ENCODE measurements around the gene CYGB. TPM values are rescaled to one million over a fixed set of nuclear protein-coding genes. Genes with fewer than 3 reads are reported as not detected.

Gene CYGB
- total RNA-seq, 1 experiment from 2014 or later = 0.56 TPM

GRCh38 chr17:76558198-76559095, 20.9 kb upstream of the CYGB start:
- Histone ChIP-seq H3K27ac (ENCODE audit: low read depth, low read length, poor library complexity, severe bottlenecking) (peak overlapping the region; percentile 88), H3K4me1 (ENCODE audit: insufficient read depth, low read length, poor library complexity, severe bottlenecking) (peaks cover 34% of the 10 kb centered on the region), H3K9me3 (ENCODE audit: low read depth, low read length, poor library complexity, severe bottlenecking) (no peaks in the 10 kb centered on the region), H3K36me3 (ENCODE audit: insufficient read depth, low read length, poor library complexity, severe bottlenecking) (peaks cover 42% of the 10 kb centered on the region), H3K27me3 (replicated peaks; ENCODE audit: insufficient read depth, low read depth, low read length, poor library complexity) (no peaks in the 10 kb centered on the region), H3K4me3 (ENCODE audit: low read depth, low read length, poor library complexity, severe bottlenecking) (peak overlapping the region; percentile 71)
- BruUV-seq (replicated peaks) = no TSS peak
- peak; percentile 48 for DNase-seq (ENCODE audit: low spot score)
- ChIA-PET POLR2A (ENCODE audit: low non-redundant PET) (no interaction called here), CTCF (interaction anchor here (1.9 kb wide), 1 partner anchor 66 kb away, joined by 7 read pairs; no protein-coding TSS in a partner anchor)
- intact Hi-C loops (cut with micrococcal nuclease; ENCODE audit: unreplicated experiment) = loop anchor here (5.0 kb wide), 1 partner anchor 114 kb away; no protein-coding TSS in a partner anchor
- TF ChIP-seq, protein P1, sequence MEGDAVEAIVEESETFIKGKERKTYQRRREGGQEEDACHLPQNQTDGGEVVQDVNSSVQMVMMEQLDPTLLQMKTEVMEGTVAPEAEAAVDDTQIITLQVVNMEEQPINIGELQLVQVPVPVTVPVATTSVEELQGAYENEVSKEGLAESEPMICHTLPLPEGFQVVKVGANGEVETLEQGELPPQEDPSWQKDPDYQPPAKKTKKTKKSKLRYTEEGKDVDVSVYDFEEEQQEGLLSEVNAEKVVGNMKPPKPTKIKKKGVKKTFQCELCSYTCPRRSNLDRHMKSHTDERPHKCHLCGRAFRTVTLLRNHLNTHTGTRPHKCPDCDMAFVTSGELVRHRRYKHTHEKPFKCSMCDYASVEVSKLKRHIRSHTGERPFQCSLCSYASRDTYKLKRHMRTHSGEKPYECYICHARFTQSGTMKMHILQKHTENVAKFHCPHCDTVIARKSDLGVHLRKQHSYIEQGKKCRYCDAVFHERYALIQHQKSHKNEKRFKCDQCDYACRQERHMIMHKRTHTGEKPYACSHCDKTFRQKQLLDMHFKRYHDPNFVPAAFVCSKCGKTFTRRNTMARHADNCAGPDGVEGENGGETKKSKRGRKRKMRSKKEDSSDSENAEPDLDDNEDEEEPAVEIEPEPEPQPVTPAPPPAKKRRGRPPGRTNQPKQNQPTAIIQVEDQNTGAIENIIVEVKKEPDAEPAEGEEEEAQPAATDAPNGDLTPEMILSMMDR (conservative IDR thresholded peaks at IDR 0.05; ENCODE audit: low read depth, low read length) = peak; percentile 61
- TF ChIP-seq EZH2 (IDR thresholded peaks at IDR 0.05; ENCODE audit: borderline replicate concordance, low read depth, low read length, poor library complexity, severe bottlenecking) = no peak

DNA sequence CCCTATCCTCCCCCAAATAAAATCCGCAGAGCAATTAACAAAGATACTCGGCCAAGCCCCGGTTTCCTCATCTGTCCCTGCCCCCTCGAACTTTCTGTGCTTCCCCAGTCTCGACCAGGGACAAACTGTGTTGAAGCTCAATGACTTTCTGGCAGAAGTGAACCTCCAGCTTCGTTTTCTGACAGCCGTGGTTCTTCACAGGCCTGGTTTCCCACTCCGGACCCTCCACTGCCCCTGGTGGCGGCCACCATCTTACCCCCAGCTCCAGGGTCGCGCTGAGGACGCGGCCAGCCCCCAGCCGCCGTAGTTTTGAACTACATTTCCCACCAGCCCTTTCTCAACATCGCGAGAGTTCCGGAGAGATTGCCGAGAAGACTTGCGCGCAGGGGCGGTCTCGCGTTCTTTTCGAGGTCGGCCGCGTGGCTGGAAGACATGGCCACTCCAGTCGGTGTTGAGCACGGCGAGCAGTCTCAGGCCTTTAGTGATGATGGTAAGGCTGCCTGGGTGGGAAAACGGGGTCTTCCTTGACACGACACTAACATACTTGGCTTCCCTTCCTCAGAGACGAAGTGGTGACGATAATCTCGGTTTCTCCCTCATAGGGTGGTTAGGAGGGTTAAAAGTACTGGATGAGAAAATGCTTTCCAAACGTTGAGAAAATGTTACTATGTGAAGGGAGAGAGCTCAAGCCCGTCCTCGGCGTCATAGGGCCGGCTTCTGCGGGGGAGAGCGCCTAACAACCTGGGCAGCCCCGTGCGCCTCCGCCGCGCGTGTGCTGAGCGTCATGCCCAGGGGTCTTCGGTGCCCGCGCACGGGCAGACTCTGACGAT, 20.1 kb upstream of the CYGB start:
- Histone ChIP-seq H3K27ac (ENCODE audit: low read depth, low read length, poor library complexity, severe bottlenecking) (peak overlapping the region; percentile 88), H3K27me3 (replicated peaks; ENCODE audit: insufficient read depth, low read depth, low read length, poor library complexity) (no peaks in the 10 kb centered on the region), H3K4me3 (ENCODE audit: low read depth, low read length, poor library complexity, severe bottlenecking) (peak overlapping the region; percentile 71), H3K36me3 (ENCODE audit: insufficient read depth, low read length, poor library complexity, severe bottlenecking) (peaks cover 33% of the 10 kb centered on the region), H3K9me3 (ENCODE audit: low read depth, low read length, poor library complexity, severe bottlenecking) (no peaks in the 10 kb centered on the region), H3K4me1 (ENCODE audit: insufficient read depth, low read length, poor library complexity, severe bottlenecking) (peaks cover 32% of the 10 kb centered on the region)
- TF ChIP-seq, protein P1 (conservative IDR thresholded peaks at IDR 0.05; ENCODE audit: low read depth, low read length) = peak; percentile 72
- no peak for TF ChIP-seq EZH2 (IDR thresholded peaks at IDR 0.05; ENCODE audit: borderline replicate concordance, low read depth, low read length, poor library complexity, severe bottlenecking)
- intact Hi-C loops (cut with micrococcal nuclease; ENCODE audit: unreplicated experiment) = loop anchor here (5.0 kb wide), 1 partner anchor 115 kb away; no protein-coding TSS in a partner anchor
- peak; percentile 98 for DNase-seq (ENCODE audit: low spot score)
- ChIA-PET POLR2A (ENCODE audit: low non-redundant PET) (interaction anchor here (0.6 to 0.8 kb wide), 2 partner anchors 11 to 95 kb away, joined by 3 to 4 read pairs; no protein-coding TSS in a partner anchor), CTCF (interaction anchor here (1.9 kb wide), 1 partner anchor 67 kb away, joined by 7 read pairs; no protein-coding TSS in a partner anchor)
- BruUV-seq (replicated peaks) = TSS peak; percentile 78

DNA sequence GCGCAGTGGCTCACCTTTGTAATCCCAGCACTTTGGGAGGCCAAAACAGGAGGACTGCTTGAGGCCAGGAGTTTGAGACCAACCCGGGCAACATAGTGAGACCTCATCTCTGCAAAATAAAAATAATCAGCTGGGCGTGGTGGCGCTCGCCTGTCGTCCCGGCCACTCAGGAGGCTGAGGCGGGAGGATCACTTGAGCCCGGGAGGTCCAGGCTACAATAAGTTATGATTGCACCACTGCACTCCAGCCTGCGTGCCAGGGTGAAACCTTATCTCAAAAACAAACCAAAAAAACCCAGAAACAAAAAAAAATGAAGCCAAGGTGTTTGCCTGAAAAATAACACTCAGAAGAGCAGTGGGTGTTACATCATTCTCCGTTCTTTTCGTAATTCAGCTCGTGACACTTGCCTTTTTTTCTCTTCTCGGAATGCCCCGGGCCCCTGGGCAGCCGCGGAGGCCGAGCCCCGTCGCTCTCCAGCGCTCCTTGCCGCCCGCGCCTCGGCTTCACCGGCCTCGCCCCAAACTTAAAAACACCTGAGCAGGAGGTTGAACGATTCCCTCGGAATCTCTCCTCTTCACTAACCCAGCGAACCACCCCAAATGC, 19.4 kb upstream of the CYGB start:
- peak; percentile 34 for DNase-seq (ENCODE audit: low spot score)
- Histone ChIP-seq H3K9me3 (ENCODE audit: low read depth, low read length, poor library complexity, severe bottlenecking) (no peaks in the 10 kb centered on the region), H3K4me3 (ENCODE audit: low read depth, low read length, poor library complexity, severe bottlenecking) (peak overlapping the region; percentile 71), H3K4me1 (ENCODE audit: insufficient read depth, low read length, poor library complexity, severe bottlenecking) (peaks cover 27% of the 10 kb centered on the region), H3K27me3 (replicated peaks; ENCODE audit: insufficient read depth, low read depth, low read length, poor library complexity) (no peaks in the 10 kb centered on the region), H3K27ac (ENCODE audit: low read depth, low read length, poor library complexity, severe bottlenecking) (peak overlapping the region; percentile 88), H3K36me3 (ENCODE audit: insufficient read depth, low read length, poor library complexity, severe bottlenecking) (peaks cover 28% of the 10 kb centered on the region)
- CTCF ChIA-PET = interaction anchor here (0.6 to 1.9 kb wide), 2 partner anchors 12 to 67 kb away, joined by 3 to 7 read pairs; no protein-coding TSS in a partner anchor
- TF ChIP-seq, protein P1 (conservative IDR thresholded peaks at IDR 0.05; ENCODE audit: low read depth, low read length) = no peak
- no peak for TF ChIP-seq EZH2 (IDR thresholded peaks at IDR 0.05; ENCODE audit: borderline replicate concordance, low read depth, low read length, poor library complexity, severe bottlenecking)
- BruUV-seq (replicated peaks) = TSS peak; percentile 81
- POLR2A ChIA-PET (ENCODE audit: low non-redundant PET) = interaction anchor here (0.6 to 0.8 kb wide), 2 partner anchors 10 to 94 kb away, joined by 3 to 4 read pairs; no protein-coding TSS in a partner anchor
- intact Hi-C loops (cut with micrococcal nuclease; ENCODE audit: unreplicated experiment) = loop anchor here (5.0 kb wide), 1 partner anchor 115 kb away; no protein-coding TSS in a partner anchor

Data from A673 (cell line).